ENCODE measurements around the gene GIT2.

GRCh38 chr12:109999649-109999971 is 3.4 kb upstream of the GIT2 start:
- TF ChIP-seq GATA2 (IDR thresholded peaks at IDR 0.05; ENCODE audit: low read depth, low read length) (no peak), GATA3 (IDR thresholded peaks at IDR 0.05; ENCODE audit: low read depth, low read length) (no peak)
